GM12872 (cell line): ENCODE data around the gene DESI2.

ENCODE experiments used
- TF ChIP-seq, protein P1 (sequence below): IDR thresholded peaks from 3 replicates; pipeline ENCODE4 v1.5.1; 2011; ENCODE audit warnings: low read depth, mild to moderate bottlenecking, low read length, moderate library complexity; ENCODE audit not compliant: insufficient read depth

DESI2 gene

DNA sequence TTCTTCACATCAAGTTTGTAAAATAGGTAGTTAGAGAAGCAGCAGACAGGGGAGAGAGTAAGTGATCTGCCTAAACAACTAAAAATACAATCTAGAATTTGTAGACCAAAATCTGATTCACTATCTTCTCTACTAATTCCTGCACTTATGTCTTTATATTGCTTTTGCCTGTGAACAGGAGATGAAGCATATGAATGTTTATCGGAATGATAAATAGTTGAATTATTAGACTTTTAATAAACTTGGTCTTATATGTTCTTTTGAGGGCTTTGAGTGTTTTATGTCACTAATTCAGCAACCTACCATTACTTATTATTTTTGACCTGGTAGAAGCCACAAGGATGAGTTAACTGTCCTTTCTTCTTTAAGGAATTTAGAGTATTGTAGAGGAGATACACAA, 2.3 kb downstream of the DESI2 start:
- TF ChIP-seq, protein P1, sequence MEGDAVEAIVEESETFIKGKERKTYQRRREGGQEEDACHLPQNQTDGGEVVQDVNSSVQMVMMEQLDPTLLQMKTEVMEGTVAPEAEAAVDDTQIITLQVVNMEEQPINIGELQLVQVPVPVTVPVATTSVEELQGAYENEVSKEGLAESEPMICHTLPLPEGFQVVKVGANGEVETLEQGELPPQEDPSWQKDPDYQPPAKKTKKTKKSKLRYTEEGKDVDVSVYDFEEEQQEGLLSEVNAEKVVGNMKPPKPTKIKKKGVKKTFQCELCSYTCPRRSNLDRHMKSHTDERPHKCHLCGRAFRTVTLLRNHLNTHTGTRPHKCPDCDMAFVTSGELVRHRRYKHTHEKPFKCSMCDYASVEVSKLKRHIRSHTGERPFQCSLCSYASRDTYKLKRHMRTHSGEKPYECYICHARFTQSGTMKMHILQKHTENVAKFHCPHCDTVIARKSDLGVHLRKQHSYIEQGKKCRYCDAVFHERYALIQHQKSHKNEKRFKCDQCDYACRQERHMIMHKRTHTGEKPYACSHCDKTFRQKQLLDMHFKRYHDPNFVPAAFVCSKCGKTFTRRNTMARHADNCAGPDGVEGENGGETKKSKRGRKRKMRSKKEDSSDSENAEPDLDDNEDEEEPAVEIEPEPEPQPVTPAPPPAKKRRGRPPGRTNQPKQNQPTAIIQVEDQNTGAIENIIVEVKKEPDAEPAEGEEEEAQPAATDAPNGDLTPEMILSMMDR, result no peak

DNA sequence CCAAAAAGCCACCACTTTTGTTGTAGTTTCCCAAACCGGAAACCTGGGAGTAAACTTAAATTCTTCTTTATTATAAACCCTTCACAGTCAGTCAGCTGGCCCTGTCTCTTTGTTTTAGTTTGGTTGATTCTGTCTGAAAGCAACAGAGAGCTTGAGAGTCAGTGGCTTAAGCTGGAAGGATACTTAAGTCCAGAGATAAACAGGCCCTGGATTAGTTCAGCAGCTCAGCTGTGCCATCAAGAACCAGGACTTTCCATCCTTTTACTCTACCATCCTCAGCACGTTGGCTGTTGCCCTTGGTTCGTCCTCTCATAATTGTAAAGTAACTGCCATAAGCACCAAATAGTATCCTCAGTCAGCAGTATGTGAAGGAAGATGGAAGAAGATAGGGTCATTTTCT, 4.5 kb downstream of the DESI2 start:
- TF ChIP-seq, protein P1, result no peak

DNA sequence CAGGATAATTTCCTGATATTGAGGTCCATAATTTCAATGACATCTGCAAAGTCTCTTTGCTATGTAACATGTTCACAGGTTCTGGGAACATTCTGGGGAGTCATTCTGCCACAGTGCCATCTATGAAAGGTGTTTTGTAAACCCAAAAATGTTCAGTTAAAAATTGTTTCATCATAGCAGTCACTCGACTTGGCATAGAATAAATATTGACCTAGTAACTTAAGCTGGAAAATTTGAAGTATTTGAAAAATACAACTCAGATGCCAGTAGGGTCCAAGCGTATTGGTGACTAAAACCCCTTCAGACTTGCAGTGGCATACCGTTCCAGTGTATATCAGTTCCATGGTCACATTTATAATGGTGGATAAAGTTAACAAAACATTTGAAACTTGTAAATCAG, 6.8 kb downstream of the DESI2 start:
- TF ChIP-seq, protein P1, result no peak

DNA sequence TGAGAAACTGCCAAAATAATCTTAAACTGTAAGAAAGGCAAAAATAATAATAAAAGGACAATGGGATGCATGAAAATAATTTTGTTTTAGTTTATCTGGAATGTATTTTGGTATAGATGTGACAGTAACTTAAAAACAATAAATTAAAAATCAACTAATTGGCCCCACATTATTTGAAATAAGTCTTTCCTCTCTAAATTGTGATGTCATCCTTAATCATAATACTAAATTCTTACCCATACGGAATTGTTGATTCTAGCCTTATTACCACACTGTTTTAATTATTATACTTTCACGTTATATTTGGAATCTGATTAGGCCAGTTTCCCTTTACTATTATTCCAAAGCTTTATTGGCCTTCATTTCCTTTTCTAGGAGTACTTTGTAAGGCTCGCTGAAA, 7.7 kb downstream of the DESI2 start:
- TF ChIP-seq, protein P1, result no peak

DNA sequence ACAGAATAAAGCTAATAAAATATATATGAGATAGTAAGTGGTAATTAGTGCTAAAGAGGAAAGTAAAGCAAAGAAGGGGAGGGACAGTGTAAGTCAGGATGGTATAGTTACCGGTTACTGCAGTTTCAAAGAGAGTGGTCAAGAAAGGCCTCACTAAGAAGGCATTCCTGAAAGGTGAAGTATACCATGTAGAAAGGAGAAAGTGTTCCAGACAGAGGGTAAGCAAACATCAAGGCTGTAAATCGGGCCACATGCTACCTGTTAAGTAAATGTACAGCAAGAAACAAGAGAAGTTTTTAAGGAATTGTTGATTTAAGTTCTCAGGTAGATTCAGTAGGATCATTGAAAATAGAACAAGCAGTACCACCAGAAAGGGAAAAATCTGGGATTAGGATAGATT, 9.7 kb downstream of the DESI2 start:
- TF ChIP-seq, protein P1, result no peak

DNA sequence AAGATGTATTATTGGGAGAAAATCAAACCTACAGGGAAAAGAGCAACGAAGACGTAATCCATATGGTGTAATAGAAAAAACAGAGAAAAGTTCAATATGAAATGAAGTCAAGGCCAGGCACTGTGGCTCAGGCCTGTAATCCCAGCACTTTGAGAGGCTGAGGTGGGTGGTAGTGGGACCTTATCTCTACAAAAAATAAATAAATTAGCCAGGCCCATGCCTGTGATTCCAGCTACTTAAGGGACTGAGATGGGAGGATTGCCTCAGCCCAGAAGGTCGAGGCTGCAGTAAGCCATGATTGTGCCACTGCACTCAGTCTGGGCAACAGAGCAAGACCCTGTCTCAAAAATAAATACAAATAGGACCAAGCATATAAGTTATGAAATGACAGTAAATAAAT, 11.4 kb downstream of the DESI2 start:
- TF ChIP-seq, protein P1, result no peak

DNA sequence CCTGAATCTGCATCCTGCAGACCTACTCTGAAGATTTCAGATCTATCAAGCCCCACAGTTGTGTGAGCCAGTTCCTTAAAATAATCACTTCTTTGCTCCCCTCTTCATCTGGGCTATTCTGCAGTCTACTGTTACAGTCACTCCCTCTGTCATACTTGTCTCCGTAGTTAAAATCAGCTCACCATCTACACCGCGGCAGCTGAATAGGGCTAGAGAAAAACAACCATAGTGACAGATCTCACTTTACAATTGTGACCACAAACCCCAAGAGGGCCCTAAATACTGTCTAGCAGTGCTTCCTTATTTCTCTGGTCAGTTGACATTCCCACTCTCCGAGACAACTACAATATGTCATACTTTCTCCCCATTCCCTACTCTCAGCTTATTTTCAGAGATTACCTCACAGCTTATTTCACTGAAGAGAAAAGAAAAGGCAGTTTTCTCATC, 12.9 kb downstream of the DESI2 start:
- TF ChIP-seq, protein P1, result no peak

DNA sequence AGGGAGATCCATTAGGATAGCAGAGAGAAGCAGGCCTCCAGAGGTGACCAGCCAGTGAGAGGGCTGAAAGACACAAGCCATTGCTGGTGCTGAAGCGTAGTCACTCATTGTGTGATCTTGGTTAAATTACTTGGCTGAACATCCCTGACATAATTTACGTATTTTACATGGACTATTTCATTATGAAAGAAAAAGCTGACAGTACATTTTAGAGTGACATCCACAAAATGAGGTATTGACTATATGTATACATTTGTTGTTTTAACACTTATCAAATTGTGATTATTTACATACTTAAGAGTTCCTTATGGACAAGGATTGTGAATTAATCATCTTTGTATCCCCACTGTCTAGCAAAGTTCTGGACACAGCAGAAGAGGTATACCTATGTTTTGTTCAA, 14.9 kb downstream of the DESI2 start:
- TF ChIP-seq, protein P1, result no peak
